Measurements from ENCODE around the gene PFN3.

Gene PFN3

GRCh38 chr5:177402271-177403043 is 2.0 kb upstream of the PFN3 start:
- H3K27ac Mint-ChIP-seq, result no peak overlapping the region

DNA sequence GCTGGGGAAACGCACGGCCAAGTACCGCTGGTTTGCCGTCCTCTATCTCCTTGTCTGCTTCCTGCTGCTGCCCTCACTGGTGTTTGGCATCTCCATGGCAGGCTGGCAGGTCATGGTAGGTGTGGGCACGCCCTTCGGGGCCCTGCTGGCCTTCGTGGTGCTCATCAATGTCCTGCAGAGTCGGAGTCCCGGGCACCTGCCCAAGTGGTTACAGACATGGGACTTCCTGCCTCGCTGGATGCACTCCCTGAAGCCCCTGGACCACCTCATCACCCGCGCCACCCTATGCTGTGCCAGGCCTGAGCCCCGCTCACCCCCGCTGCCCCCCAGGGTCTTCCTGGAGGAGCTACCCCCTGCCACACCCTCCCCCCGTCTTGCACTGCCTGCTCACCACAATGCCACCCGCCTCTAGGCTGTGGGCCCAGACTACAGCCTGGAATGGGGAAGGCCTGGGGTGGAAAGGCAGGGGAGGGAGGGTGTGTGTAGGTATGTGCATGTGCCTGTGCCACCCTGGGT is 2.5 kb downstream of the PFN3 start:
- no peak overlapping the region for H3K4me3 Mint-ChIP-seq
- H3K27ac Mint-ChIP-seq, result no peak overlapping the region
- peaks cover 5% of the 10 kb centered on the region for H3K4me1 Mint-ChIP-seq (ENCODE audit: low read depth)
- peaks cover 32% of the 10 kb centered on the region for H3K27me3 Mint-ChIP-seq (ENCODE audit: low read depth)
- no peaks in the 10 kb centered on the region for H3K36me3 Mint-ChIP-seq (ENCODE audit: low read depth)
- H3K9me3 Mint-ChIP-seq, result no peaks in the 10 kb centered on the region

More at GRCh38 chr5:177402271-177403043, 2.0 kb upstream of the PFN3 start:
- H3K27me3 Mint-ChIP-seq (ENCODE audit: low read depth), result peaks cover 52% of the 10 kb centered on the region
- no peaks in the 10 kb centered on the region for H3K36me3 Mint-ChIP-seq (ENCODE audit: low read depth)
- H3K9me3 Mint-ChIP-seq, result no peaks in the 10 kb centered on the region
- peaks cover 11% of the 10 kb centered on the region for H3K4me1 Mint-ChIP-seq (ENCODE audit: low read depth)
- peak overlapping the region; percentile 77 for H3K4me3 Mint-ChIP-seq

- Mint-ChIP-seq H3K27me3 (ENCODE audit: low read depth) (peaks cover 21% of the 10 kb centered on the region), H3K9me3 (no peaks in the 10 kb centered on the region), H3K4me3 (no peak overlapping the region), H3K27ac (no peak overlapping the region), H3K4me1 (ENCODE audit: low read depth) (no peaks in the 10 kb centered on the region), H3K36me3 (ENCODE audit: low read depth) (no peaks in the 10 kb centered on the region)
Observed at GRCh38 chr5:177396807-177397206, 3.7 kb downstream of the PFN3 start.

GRCh38 chr5:177396078-177396477 is 4.4 kb downstream of the PFN3 start:
- Mint-ChIP-seq H3K27ac (no peak overlapping the region), H3K9me3 (no peaks in the 10 kb centered on the region), H3K4me1 (ENCODE audit: low read depth) (peaks cover 3% of the 10 kb centered on the region), H3K27me3 (ENCODE audit: low read depth) (peaks cover 14% of the 10 kb centered on the region), H3K4me3 (no peak overlapping the region), H3K36me3 (ENCODE audit: low read depth) (no peaks in the 10 kb centered on the region)

GRCh38 chr5:177393990-177394389 is 6.5 kb downstream of the PFN3 start:
- H3K27me3 Mint-ChIP-seq (ENCODE audit: low read depth), result peaks cover 13% of the 10 kb centered on the region
- no peak overlapping the region for H3K4me3 Mint-ChIP-seq
- H3K9me3 Mint-ChIP-seq, result no peaks in the 10 kb centered on the region
- H3K4me1 Mint-ChIP-seq (ENCODE audit: low read depth), result peaks cover 22% of the 10 kb centered on the region
- no peaks in the 10 kb centered on the region for H3K36me3 Mint-ChIP-seq (ENCODE audit: low read depth)
- no peak overlapping the region for H3K27ac Mint-ChIP-seq

- no peaks in the 10 kb centered on the region for H3K36me3 Mint-ChIP-seq (ENCODE audit: low read depth)
- H3K27ac Mint-ChIP-seq, result no peak overlapping the region
- no peak overlapping the region for H3K4me3 Mint-ChIP-seq
- H3K9me3 Mint-ChIP-seq, result no peaks in the 10 kb centered on the region
- peaks cover 8% of the 10 kb centered on the region for H3K27me3 Mint-ChIP-seq (ENCODE audit: low read depth)
- H3K4me1 Mint-ChIP-seq (ENCODE audit: low read depth), result peaks cover 29% of the 10 kb centered on the region
Observed at GRCh38 chr5:177393206-177393765, 7.2 kb downstream of the PFN3 start.

DNA sequence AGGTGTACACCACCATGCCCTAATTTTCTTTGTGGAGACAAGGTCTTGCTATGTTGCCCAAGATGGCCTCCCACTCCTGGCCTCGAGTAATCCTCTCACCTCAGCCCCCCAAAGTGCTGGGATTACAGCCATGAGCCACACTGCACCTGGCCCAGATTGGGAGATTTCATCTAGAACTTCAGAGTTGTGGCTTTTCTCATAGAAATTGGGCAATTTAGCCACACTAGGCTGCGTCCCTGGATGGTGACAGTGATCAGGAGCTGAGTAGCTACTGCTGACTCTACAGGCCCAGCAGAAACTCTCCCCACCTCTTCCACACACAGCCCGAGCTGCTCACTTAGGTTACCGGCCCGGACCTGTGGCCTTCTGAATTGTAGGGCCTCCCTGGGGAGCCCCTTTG is 7.7 kb downstream of the PFN3 start:
- no peak overlapping the region for H3K27ac Mint-ChIP-seq
- H3K4me1 Mint-ChIP-seq (ENCODE audit: low read depth), result peaks cover 29% of the 10 kb centered on the region
- no peak overlapping the region for H3K4me3 Mint-ChIP-seq
- no peaks in the 10 kb centered on the region for H3K9me3 Mint-ChIP-seq
- H3K27me3 Mint-ChIP-seq (ENCODE audit: low read depth), result peaks cover 8% of the 10 kb centered on the region
- no peaks in the 10 kb centered on the region for H3K36me3 Mint-ChIP-seq (ENCODE audit: low read depth)

DNA sequence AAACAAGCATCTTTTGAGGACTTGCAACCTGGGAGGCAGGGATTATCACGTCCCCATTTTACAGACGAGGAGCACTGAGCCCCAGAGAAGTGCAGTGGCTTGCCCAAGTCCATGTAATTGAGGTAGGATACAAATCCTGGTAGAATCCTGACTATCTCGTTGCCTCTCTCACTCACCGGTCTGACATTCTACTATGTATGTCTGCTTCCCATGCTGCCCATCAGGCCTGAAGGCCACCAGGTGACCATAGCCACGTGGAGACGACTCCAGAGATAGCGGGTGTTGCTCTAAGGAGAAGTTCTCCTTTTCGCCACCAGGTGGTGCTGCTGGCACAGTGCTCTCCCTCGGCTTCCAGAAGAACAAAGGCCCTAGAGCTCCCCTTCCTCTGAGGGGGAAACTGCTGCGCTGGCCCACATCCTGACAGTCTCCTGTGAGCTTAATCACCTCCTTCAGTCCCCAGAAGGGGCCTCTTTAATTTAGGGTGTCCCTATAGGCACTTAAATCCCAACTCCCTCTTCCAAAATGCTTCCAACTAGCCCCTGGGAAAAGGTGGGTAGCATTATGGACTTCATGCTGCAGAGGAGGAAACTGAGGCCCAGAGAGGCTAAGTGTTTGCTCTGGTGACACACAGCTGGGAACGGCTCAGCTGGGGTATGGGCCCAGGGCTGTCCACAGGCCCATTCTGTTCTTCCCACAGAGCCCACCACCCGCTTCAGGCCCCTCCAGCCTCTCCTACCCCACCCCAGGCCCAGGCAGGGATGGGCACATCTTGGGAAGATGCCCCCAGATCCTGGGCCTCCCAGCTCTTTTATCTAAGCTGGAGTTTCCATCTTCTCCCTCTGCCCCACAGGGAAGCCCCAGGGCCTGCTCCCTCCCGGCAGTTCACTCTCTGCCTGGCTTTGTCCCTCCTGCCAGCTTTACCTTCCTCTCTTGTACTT is 9.8 kb downstream of the PFN3 start:
- H3K27ac Mint-ChIP-seq, result peak overlapping the region; percentile 68
- peak overlapping the region; percentile 14 for H3K4me3 Mint-ChIP-seq
- H3K4me1 Mint-ChIP-seq (ENCODE audit: low read depth), result peaks cover 29% of the 10 kb centered on the region
- no peaks in the 10 kb centered on the region for H3K9me3 Mint-ChIP-seq
- H3K36me3 Mint-ChIP-seq (ENCODE audit: low read depth), result no peaks in the 10 kb centered on the region
- peaks cover 4% of the 10 kb centered on the region for H3K27me3 Mint-ChIP-seq (ENCODE audit: low read depth)

DNA sequence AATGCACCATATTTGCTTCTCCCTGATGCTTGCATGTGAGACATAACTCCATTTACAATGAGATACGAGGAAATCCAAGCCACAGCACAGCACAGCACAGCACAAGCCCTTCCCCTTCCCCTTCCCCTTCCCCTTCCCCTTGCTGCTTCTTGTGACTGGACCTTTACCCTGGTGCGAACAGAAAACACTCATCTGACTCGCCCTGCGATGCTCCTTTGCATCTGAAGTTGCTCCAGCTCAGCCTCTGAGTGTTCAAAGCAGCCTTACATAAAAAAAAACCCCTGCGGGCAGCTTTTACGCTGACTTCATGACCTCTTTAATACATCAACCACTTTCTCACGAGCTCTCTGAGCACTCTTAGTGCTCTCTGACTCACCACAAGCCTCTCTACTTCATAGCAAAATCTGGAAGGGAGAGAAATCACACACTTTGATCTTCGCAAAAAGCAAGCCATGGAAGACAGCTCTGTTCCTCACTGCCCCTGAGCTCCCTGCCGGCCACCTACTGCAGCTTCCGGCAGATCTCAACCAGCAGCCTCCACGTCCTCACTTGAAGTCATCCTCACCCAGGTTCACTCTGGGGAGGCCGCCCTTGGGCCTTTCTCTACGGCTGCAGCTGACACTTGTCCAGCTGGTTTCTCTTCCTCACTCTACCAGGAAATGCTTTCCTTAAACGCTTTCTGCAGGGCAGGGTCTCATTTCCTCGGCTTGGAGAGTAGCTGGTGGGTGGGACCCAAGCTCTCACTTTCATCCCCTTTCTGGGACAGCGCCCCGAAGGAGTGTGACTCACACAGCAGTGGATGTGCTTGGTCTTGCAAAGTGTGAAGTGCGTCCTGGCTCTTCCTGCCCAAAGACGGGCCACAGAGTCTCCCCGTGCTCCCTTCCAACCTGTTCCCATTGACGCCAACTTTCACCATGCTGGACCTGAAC is 11.0 kb downstream of the PFN3 start:
- no peaks in the 10 kb centered on the region for H3K9me3 Mint-ChIP-seq
- no peaks in the 10 kb centered on the region for H3K36me3 Mint-ChIP-seq (ENCODE audit: low read depth)
- H3K4me3 Mint-ChIP-seq, result peak overlapping the region; percentile 26
- peaks cover 29% of the 10 kb centered on the region for H3K4me1 Mint-ChIP-seq (ENCODE audit: low read depth)
- no peaks in the 10 kb centered on the region for H3K27me3 Mint-ChIP-seq (ENCODE audit: low read depth)
- peak overlapping the region; percentile 74 for H3K27ac Mint-ChIP-seq

GRCh38 chr5:177388521-177389052 is 11.9 kb downstream of the PFN3 start:
- no peak overlapping the region for H3K4me3 Mint-ChIP-seq
- H3K9me3 Mint-ChIP-seq, result no peaks in the 10 kb centered on the region
- H3K27me3 Mint-ChIP-seq (ENCODE audit: low read depth), result no peaks in the 10 kb centered on the region
- peaks cover 29% of the 10 kb centered on the region for H3K4me1 Mint-ChIP-seq (ENCODE audit: low read depth)
- no peaks in the 10 kb centered on the region for H3K36me3 Mint-ChIP-seq (ENCODE audit: low read depth)
- peak overlapping the region; percentile 13 for H3K27ac Mint-ChIP-seq

GRCh38 chr5:177387405-177387804 is 13.1 kb downstream of the PFN3 start:
- no peaks in the 10 kb centered on the region for H3K36me3 Mint-ChIP-seq (ENCODE audit: low read depth)
- no peaks in the 10 kb centered on the region for H3K27me3 Mint-ChIP-seq (ENCODE audit: low read depth)
- no peak overlapping the region for H3K27ac Mint-ChIP-seq
- H3K9me3 Mint-ChIP-seq, result no peaks in the 10 kb centered on the region
- H3K4me3 Mint-ChIP-seq, result no peak overlapping the region
- peaks cover 30% of the 10 kb centered on the region for H3K4me1 Mint-ChIP-seq (ENCODE audit: low read depth)

DNA sequence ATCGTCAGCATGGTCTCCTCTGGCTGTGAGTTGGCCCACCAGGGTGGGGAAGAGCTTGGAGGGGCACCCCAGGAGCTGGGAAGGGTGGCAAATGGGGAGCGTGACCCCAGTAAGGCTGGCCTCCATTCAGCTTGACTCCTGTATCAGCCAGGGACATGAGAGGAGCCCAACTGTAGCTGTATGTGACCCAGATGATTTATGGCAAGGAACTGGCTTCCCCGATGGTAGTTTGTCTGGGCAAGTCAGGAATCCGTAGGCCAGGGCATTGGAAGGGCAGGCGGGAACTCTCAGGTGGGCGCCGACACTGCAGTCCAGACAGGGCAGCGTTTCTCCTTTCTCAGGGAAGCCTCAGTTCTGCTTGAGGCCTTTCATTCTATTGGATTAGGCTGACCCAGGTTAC is 13.9 kb downstream of the PFN3 start:
- H3K4me1 Mint-ChIP-seq (ENCODE audit: low read depth), result peaks cover 33% of the 10 kb centered on the region
- no peak overlapping the region for H3K27ac Mint-ChIP-seq
- H3K27me3 Mint-ChIP-seq (ENCODE audit: low read depth), result no peaks in the 10 kb centered on the region
- no peaks in the 10 kb centered on the region for H3K9me3 Mint-ChIP-seq
- no peaks in the 10 kb centered on the region for H3K36me3 Mint-ChIP-seq (ENCODE audit: low read depth)
- H3K4me3 Mint-ChIP-seq, result no peak overlapping the region

DNA sequence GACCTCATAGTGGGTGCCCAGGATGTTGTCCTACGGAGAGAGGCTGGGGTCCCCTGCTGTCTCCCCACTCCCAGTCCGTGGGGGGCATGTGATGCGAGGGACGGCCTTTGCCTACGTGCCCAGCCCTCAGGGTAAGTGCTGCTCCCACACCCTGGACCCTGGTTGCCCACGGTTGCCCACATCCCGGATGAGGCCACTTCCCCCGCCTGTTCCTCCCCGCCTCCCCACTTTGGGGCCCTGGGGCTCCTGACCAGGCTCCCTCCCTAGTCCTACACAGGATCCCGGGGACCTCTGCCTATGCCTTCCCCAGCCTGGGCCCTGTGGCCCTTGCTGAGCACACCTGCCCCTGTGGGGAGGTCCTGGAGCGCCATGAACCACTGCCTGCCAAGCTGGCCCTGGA is 14.7 kb downstream of the PFN3 start:
- Mint-ChIP-seq H3K27ac (no peak overlapping the region), H3K4me3 (no peak overlapping the region), H3K9me3 (no peaks in the 10 kb centered on the region), H3K36me3 (ENCODE audit: low read depth) (no peaks in the 10 kb centered on the region), H3K4me1 (ENCODE audit: low read depth) (peaks cover 28% of the 10 kb centered on the region), H3K27me3 (ENCODE audit: low read depth) (no peaks in the 10 kb centered on the region)

Data from T-helper 1 cell treated with Interleukin-12 subunit alpha and Interleukin-12 subunit beta and Interleukin-4 antibody, amounts not matched to agents 30 μg/mL and 1 μg/mL, for 36 hours (primary cell).